Measurements from ENCODE around the gene PAPPA. TPM values are rescaled to one million over a fixed set of nuclear protein-coding genes. Genes with fewer than 3 reads are reported as not detected.

Gene PAPPA
- total RNA-seq, 4 donors from 2014 or later = 0.29 to 17.1 (median 2.4) TPM

DNA sequence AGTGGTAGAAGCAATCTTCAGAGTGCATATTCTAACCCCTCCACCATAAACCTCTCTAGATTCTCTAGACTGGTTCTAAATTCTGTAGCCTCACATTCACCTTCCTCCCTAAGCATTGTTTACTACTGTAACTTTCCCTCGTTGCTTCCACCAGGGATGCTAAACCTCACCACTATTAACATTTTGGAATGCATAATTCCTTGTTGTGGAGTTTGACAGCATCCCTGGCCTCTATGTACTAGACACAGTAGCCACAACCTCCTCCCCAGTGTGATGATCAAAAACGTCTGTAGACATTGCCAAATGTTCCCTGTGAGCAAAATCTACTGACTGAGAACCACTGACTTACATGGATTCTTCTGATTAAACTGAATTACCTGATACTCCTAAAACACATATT lies 18.6 kb downstream of the PAPPA start:
- DNase-seq = no peak
- Histone ChIP-seq H3K27me3 (no peaks in the 10 kb centered on the region), H3K36me3 (no peaks in the 10 kb centered on the region), H3K9me3 (no peaks in the 10 kb centered on the region), H3K27ac (no peak overlapping the region), H3K4me1 (no peaks in the 10 kb centered on the region), H3K4me3 (no peak overlapping the region)
- intact Hi-C loops (cut with DNase I; ENCODE audit: low total_unique reads) = no loop called here
- no peak for TF ChIP-seq POLR2A (IDR thresholded peaks at IDR 0.05)
- TF ChIP-seq, protein P1, sequence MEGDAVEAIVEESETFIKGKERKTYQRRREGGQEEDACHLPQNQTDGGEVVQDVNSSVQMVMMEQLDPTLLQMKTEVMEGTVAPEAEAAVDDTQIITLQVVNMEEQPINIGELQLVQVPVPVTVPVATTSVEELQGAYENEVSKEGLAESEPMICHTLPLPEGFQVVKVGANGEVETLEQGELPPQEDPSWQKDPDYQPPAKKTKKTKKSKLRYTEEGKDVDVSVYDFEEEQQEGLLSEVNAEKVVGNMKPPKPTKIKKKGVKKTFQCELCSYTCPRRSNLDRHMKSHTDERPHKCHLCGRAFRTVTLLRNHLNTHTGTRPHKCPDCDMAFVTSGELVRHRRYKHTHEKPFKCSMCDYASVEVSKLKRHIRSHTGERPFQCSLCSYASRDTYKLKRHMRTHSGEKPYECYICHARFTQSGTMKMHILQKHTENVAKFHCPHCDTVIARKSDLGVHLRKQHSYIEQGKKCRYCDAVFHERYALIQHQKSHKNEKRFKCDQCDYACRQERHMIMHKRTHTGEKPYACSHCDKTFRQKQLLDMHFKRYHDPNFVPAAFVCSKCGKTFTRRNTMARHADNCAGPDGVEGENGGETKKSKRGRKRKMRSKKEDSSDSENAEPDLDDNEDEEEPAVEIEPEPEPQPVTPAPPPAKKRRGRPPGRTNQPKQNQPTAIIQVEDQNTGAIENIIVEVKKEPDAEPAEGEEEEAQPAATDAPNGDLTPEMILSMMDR (IDR thresholded peaks at IDR 0.05) = no peak

DNA sequence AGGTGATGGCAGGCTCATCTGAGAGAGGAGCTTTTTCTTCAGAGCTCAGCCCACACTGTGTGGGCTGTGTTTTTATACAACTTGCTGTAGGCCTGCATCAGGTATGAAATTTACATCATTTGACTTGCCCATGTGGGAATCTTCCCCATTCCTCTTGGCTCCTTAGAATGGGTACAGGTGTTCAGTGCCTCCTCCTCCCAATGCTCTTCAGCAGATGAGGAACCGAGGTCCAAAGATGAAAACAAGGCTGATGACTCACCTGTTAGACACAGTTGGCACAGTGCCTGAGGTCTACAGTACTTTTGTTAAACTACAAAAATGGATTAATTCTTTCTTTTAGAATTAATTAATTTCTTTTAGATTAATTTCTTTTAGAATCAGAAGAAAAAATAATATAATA lies 20.8 kb downstream of the PAPPA start:
- TF ChIP-seq, protein P1 (IDR thresholded peaks at IDR 0.05) = no peak
- TF ChIP-seq POLR2A (IDR thresholded peaks at IDR 0.05) = no peak
- intact Hi-C loops (cut with DNase I; ENCODE audit: low total_unique reads) = no loop called here
- Histone ChIP-seq H3K4me3 (no peak overlapping the region), H3K9me3 (no peaks in the 10 kb centered on the region), H3K27me3 (no peaks in the 10 kb centered on the region), H3K27ac (no peak overlapping the region), H3K4me1 (no peaks in the 10 kb centered on the region), H3K36me3 (no peaks in the 10 kb centered on the region)
- DNase-seq = no peak

DNA sequence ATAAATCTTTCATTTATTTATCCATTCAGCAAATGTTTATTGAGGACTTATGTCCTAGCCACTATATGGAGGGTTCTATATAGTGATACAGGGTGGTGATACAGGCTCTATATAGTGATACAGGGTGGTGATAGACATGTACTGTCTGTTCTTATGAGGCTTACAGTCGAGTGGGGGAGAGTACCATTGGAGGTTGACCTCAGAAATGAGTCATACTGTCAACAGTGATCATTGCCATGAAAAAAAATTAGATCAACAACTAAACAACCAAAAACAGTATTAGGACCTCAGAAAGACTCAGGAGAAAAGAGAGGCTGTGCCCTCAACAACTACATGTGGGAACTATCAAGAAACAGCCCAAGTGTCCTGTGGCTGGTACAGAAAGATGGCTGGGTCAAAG lies 22.0 kb downstream of the PAPPA start:
- no peaks in the 10 kb centered on the region for H3K36me3 ChIP-seq
- H3K27me3 ChIP-seq = no peaks in the 10 kb centered on the region
- DNase-seq = no peak
- no peak overlapping the region for H3K4me3 ChIP-seq
- no peaks in the 10 kb centered on the region for H3K9me3 ChIP-seq
- intact Hi-C loops (cut with DNase I; ENCODE audit: low total_unique reads) = no loop called here
- no peaks in the 10 kb centered on the region for H3K4me1 ChIP-seq
- no peak overlapping the region for H3K27ac ChIP-seq
- TF ChIP-seq, protein P1 (IDR thresholded peaks at IDR 0.05) = no peak
- TF ChIP-seq POLR2A (IDR thresholded peaks at IDR 0.05) = no peak

DNA sequence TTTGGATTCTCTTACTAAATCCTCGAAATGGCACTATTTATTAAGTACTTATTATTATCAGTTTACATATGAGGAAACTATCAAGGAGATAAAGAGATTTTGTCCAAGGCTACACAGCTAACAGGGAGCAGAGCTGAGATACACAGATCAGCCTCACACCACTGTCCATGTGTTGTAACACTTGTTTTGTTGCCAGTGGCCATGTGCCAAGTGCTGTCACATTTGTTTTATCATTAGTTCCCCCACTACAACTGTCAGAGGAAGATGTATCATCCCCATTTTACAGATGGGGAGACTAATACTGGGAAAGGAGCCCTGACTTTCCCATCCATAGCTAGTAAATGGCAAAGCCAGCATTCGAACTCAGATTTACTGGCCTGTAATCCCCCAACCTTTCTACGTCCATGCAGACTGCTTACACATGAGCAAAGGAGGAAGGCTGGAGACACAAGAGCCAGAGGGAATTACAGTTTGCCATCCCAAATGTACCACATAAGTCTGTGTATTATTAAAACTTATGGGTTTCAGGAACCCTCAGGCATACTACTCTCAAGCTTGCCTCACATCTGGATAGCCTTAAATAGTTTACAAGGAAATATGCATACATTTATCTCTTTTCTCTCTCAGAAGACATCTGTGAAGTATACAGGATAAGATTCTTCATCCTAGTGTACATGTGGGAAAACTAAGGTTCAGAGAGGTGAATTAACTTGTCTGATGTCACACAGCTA lies 25.1 kb downstream of the PAPPA start:
- Histone ChIP-seq H3K4me3 (no peak overlapping the region), H3K27ac (no peak overlapping the region), H3K36me3 (no peaks in the 10 kb centered on the region), H3K27me3 (no peaks in the 10 kb centered on the region), H3K9me3 (no peaks in the 10 kb centered on the region), H3K4me1 (no peaks in the 10 kb centered on the region)
- intact Hi-C loops (cut with DNase I; ENCODE audit: low total_unique reads) = no loop called here
- TF ChIP-seq, protein P1 (IDR thresholded peaks at IDR 0.05) = no peak
- no peak for TF ChIP-seq POLR2A (IDR thresholded peaks at IDR 0.05)
- DNase-seq = peak; percentile 33 to 35

DNA sequence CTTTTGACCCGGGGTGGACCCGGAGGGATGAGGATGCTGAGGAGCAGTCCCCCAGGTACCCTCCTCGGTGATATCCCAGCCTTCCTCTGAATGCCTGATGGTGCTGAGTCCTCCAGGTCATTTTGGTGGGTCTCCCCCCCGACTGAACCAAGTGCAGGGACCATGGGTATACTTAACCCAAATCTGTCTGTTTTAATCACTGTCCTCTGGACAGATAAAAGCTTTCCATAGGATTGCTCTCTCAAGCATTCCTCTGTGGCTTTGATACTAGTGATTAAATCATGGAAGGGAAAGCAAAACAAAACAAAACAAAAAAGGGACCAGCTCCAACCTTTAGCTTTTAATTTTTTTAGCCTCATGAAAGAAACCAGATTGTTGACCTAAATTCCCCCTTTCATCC lies 26.0 kb downstream of the PAPPA start:
- no peak for DNase-seq
- no peaks in the 10 kb centered on the region for H3K9me3 ChIP-seq
- H3K4me3 ChIP-seq = no peak overlapping the region

More for the DNA sequence above, 26.0 kb downstream of the PAPPA start:
- Histone ChIP-seq H3K4me1 (no peaks in the 10 kb centered on the region), H3K36me3 (no peaks in the 10 kb centered on the region), H3K27ac (no peak overlapping the region), H3K27me3 (no peaks in the 10 kb centered on the region)
- TF ChIP-seq POLR2A (IDR thresholded peaks at IDR 0.05) = no peak
- TF ChIP-seq, protein P1 (IDR thresholded peaks at IDR 0.05) = no peak
- intact Hi-C loops (cut with DNase I; ENCODE audit: low total_unique reads) = no loop called here

Measured in uterus (tissue), 4 donors.